ENCODE measurements around the gene KBTBD13.
A peak's percentile ranks its signal among the peaks of the same experiment; 100 is the strongest.
"Not testable (repeated sequence)": the region's sequence is repeated elsewhere in the genome, so short reads cannot be mapped to it uniquely, and the experiment has no call there.

The KBTBD13 gene

DNA sequence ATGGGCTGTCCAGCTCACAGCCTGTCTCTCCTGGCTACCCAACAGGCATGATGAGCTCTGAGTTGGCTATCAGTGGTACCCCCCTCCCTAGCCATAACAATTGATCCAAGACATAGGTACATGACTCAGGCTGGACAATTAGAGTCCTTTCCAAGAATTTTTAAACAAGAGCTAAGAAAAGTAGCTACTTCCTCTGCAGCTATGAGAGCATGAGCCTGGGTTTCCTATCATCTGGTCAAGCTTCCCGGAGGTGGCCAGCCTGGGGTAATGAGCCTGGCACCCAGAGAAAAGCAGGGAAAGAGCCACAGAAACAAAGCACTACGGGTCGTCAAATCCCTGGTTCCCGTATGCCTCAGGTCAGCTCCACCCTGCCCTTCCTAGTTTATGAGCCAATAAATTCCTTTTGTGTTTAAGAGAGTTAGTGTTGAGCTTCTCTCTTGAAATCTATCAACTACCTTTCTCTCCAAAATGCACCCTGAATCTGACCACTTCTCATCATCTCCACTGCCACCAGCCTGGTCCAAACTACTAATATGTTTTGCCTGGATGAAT, 33.7 kb upstream of the KBTBD13 start:
- DNase-seq: no peak
- peaks cover 5% of the 10 kb centered on the region for H3K4me1 Mint-ChIP-seq (ENCODE audit: low read depth)
- no peaks in the 10 kb centered on the region for H3K27me3 Mint-ChIP-seq
- no peak overlapping the region for H3K4me3 Mint-ChIP-seq
- no peaks in the 10 kb centered on the region for H3K36me3 Mint-ChIP-seq (ENCODE audit: low read depth)
- H3K9me3 Mint-ChIP-seq: no peaks in the 10 kb centered on the region
- H3K27ac Mint-ChIP-seq: no peak overlapping the region

DNA sequence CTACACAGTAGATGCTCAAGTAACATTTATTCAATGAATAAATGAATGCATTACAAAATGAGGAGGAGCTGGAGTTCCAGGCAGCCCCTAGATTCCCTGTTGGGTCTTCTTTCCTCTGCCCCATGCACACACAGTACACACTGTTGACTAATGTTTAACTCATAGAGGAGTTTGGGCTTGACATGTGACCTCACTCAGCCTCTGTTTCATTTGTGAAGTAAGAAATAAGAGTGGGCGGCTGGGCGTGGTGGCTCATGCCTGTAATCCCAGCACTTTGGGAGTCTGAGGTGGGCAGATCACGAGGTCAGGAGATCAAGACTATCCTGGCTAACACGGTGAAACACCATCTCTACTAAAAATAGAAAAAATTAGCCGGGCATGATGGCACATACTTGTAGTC, 32.3 kb upstream of the KBTBD13 start:
- H3K27me3 Mint-ChIP-seq; H3K4me3 Mint-ChIP-seq; H3K36me3 Mint-ChIP-seq (ENCODE audit: low read depth); H3K4me1 Mint-ChIP-seq (ENCODE audit: low read depth); H3K27ac Mint-ChIP-seq; H3K9me3 Mint-ChIP-seq; DNase-seq: not testable (repeated sequence)

DNA sequence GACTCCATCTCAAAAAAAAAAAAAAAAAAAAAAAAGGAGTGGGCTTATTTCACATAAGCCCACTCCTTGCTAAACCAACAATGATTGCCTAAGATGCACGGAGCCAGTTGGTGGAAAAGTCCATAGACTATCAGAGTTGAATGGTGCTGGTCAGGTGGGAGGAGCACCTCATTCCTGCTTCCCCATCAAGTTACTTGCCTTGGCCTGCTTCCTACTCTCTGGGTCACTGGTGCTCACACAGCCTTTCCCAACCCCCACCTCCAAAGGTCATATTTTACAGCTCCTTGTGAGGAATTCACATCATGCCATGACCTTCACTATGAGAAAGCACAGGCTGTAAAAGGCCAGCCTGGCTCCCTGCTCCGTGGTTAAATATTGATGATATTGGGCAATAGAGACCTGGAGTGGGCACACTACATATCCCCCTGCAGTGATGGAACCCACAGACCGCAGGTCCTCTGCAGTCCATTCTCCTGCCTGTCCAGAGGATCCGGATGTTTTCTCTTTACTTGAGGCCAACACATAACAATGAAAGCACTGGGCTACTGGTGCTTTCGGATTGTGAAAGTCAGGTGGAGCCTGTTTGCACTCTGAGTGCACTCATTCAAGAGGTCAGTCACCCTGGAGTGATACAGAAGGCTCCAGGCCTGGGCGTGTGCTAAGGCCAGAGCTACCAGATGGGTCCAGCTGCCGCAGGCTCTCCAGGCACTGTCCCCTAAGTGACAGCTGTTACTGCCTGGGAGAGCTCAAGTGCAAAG, 31.6 kb upstream of the KBTBD13 start, which contains the start of gene SLC51B:
TSS of gene SLC51B (plus strand) at position 664 of the 758 bp plus-strand sequence. CDS start 4,618 bp downstream, outside the sequence.
- Mint-ChIP-seq H3K4me3 (no peak within 1 kb of the TSS), H3K9me3 (no peaks in the 10 kb centered on the region), H3K36me3 (ENCODE audit: low read depth) (no peaks in the 10 kb centered on the region), H3K4me1 (ENCODE audit: low read depth) (peaks cover 13% of the 10 kb centered on the region), H3K27me3 (no peaks in the 10 kb centered on the region), H3K27ac (no peak within 1 kb of the TSS)
- DNase-seq: no peak

DNA sequence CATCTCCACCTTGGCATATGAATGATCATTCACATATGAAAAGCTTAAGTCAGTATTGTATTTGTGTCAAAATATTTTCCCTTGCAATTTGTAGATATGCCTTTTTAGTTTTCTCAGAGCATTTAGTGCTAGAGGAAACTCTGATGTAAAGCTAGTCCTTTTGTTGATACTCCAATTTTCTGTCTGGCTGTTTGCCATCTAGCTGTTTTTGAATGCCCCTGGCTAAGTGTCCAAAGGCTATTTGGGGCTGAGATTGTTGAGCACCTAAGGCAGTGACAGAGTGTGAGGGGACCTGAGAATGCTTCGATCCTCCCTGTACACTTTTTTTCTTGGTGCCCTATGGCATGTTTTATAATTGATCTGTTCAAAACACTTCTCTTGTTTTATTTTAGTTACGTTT, 28.3 kb upstream of the KBTBD13 start:
- H3K36me3 Mint-ChIP-seq (ENCODE audit: low read depth): no peaks in the 10 kb centered on the region
- no peaks in the 10 kb centered on the region for H3K9me3 Mint-ChIP-seq
- DNase-seq: no peak
- peaks cover 19% of the 10 kb centered on the region for H3K4me1 Mint-ChIP-seq (ENCODE audit: low read depth)
- H3K27me3 Mint-ChIP-seq: no peaks in the 10 kb centered on the region
- H3K4me3 Mint-ChIP-seq: no peak overlapping the region
- no peak overlapping the region for H3K27ac Mint-ChIP-seq

DNA sequence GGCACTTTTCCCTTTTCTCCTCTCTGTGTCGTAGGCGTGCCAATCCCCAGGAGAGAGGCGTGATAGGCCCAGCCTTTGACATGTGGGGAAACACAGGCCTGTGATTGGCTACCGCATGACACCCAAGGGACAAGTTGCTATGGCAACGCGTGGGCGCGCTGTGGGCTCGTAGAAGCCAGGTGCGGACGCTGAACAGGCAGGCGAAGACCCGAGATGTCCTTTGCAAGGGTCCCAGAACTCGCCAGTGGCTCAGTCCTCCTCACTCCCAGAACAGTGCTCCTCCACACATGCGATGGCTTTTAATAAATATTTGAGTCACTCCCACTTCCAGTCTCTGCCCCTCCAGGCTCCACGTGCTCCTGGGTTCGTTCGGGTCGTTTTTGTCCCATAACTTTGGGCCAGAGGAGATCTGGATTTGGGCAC, 27.1 kb upstream of the KBTBD13 start:
- Mint-ChIP-seq H3K36me3 (ENCODE audit: low read depth) (no peaks in the 10 kb centered on the region), H3K4me1 (ENCODE audit: low read depth) (peaks cover 13% of the 10 kb centered on the region), H3K4me3 (peak overlapping the region; percentile 49), H3K27me3 (no peaks in the 10 kb centered on the region), H3K9me3 (no peaks in the 10 kb centered on the region), H3K27ac (peak overlapping the region; percentile 52)
- peak; percentile 88 for DNase-seq

DNA sequence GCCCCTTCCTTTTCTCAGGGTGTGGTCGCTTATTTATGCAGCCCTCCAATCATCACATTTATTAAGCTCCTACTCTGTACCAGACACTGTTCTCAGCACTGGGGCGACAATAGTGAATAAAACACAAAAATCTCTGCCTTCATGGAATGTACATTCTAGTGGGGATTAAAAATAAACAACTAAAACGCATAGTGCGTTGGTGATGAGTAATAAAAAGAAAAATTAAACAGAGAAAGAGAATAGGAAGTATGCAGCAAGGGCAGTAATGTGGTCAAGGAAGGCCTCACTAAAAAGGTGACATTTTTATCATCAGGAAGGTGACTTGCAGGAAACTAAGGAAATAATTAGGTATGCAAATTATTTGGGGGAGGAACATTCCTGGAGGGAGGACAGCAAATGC, 26.3 kb upstream of the KBTBD13 start:
- Mint-ChIP-seq H3K27ac (no peak overlapping the region), H3K4me3 (no peak overlapping the region), H3K36me3 (ENCODE audit: low read depth) (no peaks in the 10 kb centered on the region), H3K4me1 (ENCODE audit: low read depth) (peaks cover 13% of the 10 kb centered on the region), H3K9me3 (no peaks in the 10 kb centered on the region), H3K27me3 (no peaks in the 10 kb centered on the region)
- DNase-seq: no peak

DNA sequence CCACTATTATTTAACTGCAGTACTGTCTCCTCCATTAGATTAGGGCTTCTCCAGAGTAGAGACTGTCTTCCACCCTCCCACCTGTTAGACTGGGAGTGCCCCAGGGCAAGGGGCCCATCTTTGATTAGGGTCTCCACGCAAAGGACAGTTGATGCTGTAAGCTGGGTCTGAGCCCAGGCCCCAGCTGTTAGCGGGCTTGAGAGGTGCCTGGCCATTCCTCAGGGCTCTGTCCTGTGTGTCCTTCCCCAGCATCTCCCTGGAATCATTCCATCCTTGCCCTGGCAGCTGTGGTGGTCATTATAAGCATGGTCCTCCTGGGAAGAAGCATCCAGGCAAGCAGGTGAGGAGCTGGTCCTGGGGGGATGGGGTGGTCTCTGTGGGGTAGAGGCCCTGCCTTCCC, 25.3 kb upstream of the KBTBD13 start:
- Mint-ChIP-seq H3K4me3 (no peak overlapping the region), H3K4me1 (ENCODE audit: low read depth) (peaks cover 13% of the 10 kb centered on the region), H3K27me3 (no peaks in the 10 kb centered on the region), H3K27ac (no peak overlapping the region), H3K36me3 (ENCODE audit: low read depth) (no peaks in the 10 kb centered on the region), H3K9me3 (no peaks in the 10 kb centered on the region)
- DNase-seq: no peak

DNA sequence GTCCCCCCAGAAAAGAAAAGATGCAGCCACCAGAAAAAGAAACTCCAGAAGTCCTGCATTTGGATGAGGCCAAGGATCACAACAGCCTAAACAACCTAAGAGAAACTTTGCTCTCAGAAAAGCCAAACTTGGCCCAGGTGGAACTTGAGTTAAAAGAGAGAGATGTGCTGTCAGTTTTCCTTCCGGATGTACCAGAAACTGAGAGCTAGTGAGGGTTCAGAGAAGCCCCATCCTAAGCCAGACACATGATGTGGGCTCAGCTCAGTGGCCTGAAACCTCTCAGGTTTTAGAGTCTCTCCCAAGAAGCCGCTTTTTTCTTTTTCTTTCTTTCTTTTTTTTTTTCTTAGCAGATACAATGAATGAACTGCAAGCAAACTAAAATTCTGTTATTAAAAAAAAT, 23.6 kb upstream of the KBTBD13 start:
- Mint-ChIP-seq H3K4me1 (ENCODE audit: low read depth) (peaks cover 13% of the 10 kb centered on the region), H3K27ac (no peak overlapping the region), H3K4me3 (no peak overlapping the region), H3K27me3 (no peaks in the 10 kb centered on the region), H3K36me3 (ENCODE audit: low read depth) (no peaks in the 10 kb centered on the region), H3K9me3 (no peaks in the 10 kb centered on the region)
- DNase-seq: no peak

DNA sequence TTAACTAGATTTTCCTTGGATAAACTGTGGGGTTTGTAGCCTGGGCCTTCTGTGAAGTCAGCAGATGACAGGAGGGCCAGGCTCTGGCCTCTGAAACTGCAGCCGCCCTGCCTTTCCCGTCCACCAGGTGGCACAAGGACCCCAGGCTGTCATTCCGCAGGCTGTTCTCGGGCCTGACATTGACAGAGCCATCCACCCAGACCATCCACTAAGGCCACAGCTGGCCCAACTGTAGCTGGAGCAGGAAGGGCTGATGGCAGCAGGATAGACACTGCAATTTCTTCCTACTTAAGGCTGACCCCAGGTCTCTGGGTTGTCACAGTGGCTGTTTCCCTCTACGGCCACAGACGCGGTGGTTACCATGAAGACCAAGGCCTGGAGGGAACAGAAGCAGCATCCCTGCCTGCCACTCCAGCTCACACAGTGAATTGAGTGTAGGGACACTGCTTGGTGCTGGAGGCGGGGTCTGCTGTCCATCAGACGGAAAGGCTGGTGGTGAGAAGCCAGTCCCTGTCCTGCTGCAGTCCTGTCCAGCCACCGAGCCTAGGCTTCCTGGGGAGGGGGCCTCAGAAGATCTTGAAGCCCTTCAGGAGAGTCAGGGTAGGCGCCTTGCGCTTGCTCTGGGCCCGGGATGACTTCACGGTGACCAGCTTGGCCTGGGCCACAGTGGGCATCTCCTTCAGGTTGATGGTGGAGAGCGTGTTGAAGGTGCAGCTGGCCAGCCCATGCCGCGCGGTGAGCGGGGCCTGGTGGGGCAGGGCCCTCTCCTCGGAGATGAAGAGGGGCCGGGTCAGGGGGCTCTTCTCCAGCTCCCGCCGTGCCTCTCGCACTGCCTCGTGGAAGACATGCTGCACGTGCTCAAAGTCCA, 22.0 kb upstream of the KBTBD13 start:
- Mint-ChIP-seq H3K27me3 (no peaks in the 10 kb centered on the region), H3K36me3 (ENCODE audit: low read depth) (no peaks in the 10 kb centered on the region), H3K4me3 (no peak overlapping the region), H3K9me3 (no peaks in the 10 kb centered on the region), H3K27ac (no peak overlapping the region), H3K4me1 (ENCODE audit: low read depth) (peaks cover 9% of the 10 kb centered on the region)
- peak; percentile 68 for DNase-seq

DNA sequence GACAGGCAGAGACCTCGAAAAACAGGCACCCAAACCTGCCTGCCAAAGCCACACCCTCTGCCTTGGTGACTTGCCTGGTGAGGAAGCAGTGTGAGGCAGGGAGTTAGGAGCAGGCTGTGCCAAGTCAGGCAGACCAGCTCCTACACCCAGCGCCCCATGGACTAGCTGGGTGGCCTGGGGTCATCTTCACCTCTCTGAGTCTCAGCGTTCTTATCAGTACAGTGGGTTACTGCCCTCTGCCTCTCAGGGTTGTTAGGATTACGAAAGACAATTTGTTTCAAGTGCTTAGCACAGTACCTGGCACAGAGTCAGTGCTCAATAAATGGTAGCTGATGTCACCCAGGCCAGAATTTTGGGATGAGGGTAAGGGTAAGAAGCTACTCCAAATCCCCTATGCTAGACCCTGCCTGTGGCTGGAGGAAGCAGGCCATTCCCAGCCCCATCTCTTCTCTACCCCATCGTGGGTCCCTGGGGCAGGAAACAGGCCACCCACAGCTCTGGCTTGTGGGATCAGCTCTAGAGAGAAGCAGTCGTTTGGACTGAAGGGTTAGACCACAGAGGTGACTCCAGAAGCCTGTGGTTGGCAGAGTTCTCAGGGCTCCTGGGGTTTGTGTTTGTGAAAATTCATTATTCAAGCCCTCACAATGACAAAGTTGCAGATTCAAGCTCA, 21.2 kb upstream of the KBTBD13 start:
- no peak for DNase-seq
- H3K4me3 Mint-ChIP-seq: no peak overlapping the region
- no peaks in the 10 kb centered on the region for H3K27me3 Mint-ChIP-seq
- no peak overlapping the region for H3K27ac Mint-ChIP-seq
- no peaks in the 10 kb centered on the region for H3K9me3 Mint-ChIP-seq
- H3K4me1 Mint-ChIP-seq (ENCODE audit: low read depth): peaks cover 2% of the 10 kb centered on the region
- H3K36me3 Mint-ChIP-seq (ENCODE audit: low read depth): no peaks in the 10 kb centered on the region

DNA sequence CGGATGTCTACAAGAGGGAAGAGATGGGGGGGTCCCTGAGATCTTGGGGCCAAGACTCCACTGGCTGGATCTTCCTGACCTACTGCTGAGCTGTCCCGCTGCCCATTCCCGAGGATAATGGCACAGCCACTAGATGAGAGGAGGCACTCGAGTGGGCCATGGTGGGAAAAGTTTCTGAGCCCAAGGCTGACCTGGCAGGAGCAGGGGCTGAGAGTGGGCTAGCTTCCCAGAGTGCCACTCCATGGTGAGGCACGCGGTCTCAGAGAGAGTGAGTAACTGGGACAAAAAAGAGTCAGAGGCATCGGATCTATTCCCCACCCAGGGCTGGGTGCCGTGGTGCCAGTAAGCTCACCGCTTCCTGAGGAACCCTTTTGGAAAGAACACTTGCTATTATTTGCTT, 20.4 kb upstream of the KBTBD13 start:
- H3K27ac Mint-ChIP-seq: no peak overlapping the region
- no peaks in the 10 kb centered on the region for H3K4me1 Mint-ChIP-seq (ENCODE audit: low read depth)
- no peaks in the 10 kb centered on the region for H3K36me3 Mint-ChIP-seq (ENCODE audit: low read depth)
- no peaks in the 10 kb centered on the region for H3K9me3 Mint-ChIP-seq
- H3K27me3 Mint-ChIP-seq: no peaks in the 10 kb centered on the region
- DNase-seq: no peak
- H3K4me3 Mint-ChIP-seq: no peak overlapping the region

DNA sequence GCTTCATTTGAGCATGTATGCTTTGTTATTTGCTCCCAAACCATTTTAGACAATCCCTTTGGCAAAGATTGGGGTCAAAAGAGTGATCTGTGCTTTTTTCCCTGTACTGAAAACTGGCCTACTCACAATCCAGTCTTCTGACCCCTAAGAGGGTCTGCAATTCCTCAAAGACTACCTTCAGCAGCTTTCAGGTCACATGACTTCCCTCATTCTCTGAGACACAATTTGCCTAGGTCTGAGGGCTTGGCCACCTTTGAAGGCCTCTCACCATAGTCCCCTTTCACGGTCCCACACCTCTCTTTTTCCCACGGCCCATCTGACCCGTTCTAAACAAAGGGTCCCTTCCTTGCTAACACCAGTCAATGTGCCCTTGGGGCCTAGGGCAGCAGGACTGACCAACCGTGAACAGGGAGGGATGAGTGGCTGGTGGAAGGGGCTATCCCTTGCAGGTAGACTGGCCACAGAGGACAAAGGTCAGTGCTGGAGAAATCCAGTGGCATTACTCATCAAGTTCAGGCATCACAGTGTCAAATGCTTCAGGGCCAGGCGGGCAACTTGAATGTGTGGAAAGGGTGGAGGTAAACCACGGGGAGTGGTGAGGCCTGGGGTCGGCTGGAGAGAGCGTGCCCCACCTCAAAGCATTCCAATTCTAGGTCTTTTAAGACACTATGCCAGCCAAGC, 19.5 kb upstream of the KBTBD13 start:
- Mint-ChIP-seq H3K4me1 (ENCODE audit: low read depth) (no peaks in the 10 kb centered on the region), H3K9me3 (no peaks in the 10 kb centered on the region), H3K4me3 (no peak overlapping the region), H3K36me3 (ENCODE audit: low read depth) (no peaks in the 10 kb centered on the region), H3K27me3 (no peaks in the 10 kb centered on the region), H3K27ac (no peak overlapping the region)
- no peak for DNase-seq

DNA sequence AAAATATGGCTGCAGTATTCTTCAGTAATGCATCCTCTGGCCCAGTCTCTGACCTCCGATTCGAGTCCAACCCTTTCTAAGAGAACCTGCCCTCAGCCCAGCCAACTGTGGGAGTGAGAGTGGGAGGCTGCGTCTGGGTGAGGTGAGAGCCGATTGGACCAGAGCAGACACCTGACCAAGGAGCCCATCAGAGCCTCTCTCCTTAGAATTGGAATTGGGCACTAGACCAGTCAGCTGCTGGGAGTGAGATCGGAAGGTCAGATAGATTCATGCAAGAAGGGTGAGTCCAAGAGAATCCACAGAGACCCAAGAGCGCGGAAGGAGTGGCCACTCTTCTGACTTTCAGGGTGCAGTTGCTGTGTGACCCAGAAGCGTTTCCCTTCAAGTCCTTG, 19.0 kb upstream of the KBTBD13 start:
- DNase-seq: no peak
- no peaks in the 10 kb centered on the region for H3K27me3 Mint-ChIP-seq
- no peak overlapping the region for H3K27ac Mint-ChIP-seq
- H3K9me3 Mint-ChIP-seq: no peaks in the 10 kb centered on the region
- no peaks in the 10 kb centered on the region for H3K36me3 Mint-ChIP-seq (ENCODE audit: low read depth)
- no peaks in the 10 kb centered on the region for H3K4me1 Mint-ChIP-seq (ENCODE audit: low read depth)
- H3K4me3 Mint-ChIP-seq: no peak overlapping the region

Measured in activated T-cell treated with anti-CD3 and anti-CD28 coated beads, Interleukin-2, amount 50 U/mL, for 24 hours (primary cell).